MG63 (cell line): ENCODE measurements around the gene SLC22A15. TPM values are rescaled to one million over a fixed set of nuclear protein-coding genes. Genes with fewer than 3 reads are reported as not detected.
"Not testable (repeated sequence)": the region's sequence is repeated elsewhere in the genome, so short reads cannot be mapped to it uniquely, and the experiment has no call there.

Experiments
- DNase-seq: peaks from one replicate; pipeline ENCODE4 v3.0.0-alpha.2; 2020
- H3K27me3 ChIP-seq: fragments of 250-450 bp; sonication (Bioruptor Pico); 2 replicates; pipeline ENCODE4 v1.5.1; 2020; ENCODE audit warnings: mild to moderate bottlenecking, moderate library complexity
- H3K36me3 ChIP-seq: fragments of 250-450 bp; sonication (Bioruptor Pico); 2 replicates; pipeline ENCODE4 v1.5.1; 2020; ENCODE audit warnings: mild to moderate bottlenecking, moderate library complexity
- H3K4me3 ChIP-seq: fragments of 250-450 bp; sonication (Bioruptor Pico); 2 replicates; pipeline ENCODE4 v1.5.1; 2020; ENCODE audit warnings: mild to moderate bottlenecking, moderate library complexity
- H3K9me3 ChIP-seq: fragments of 250-450 bp; sonication (Bioruptor Pico); 2 replicates; pipeline ENCODE4 v1.5.1; 2020; ENCODE audit warnings: mild to moderate bottlenecking, moderate library complexity
- total RNA-seq: library from RNA; depleted of rRNA; stranded (reverse); fragments of >200 nt; shearing (Covaris generic); gene quantifications from 2 replicates; pipeline ENCODE4 v1.2.3, GENCODE V29; 2014; ENCODE audit warnings: low replicate concordance; rRNA removed

The SLC22A15 gene
- 0.46 and 0.74 TPM in 2 replicates for total RNA-seq

DNA sequence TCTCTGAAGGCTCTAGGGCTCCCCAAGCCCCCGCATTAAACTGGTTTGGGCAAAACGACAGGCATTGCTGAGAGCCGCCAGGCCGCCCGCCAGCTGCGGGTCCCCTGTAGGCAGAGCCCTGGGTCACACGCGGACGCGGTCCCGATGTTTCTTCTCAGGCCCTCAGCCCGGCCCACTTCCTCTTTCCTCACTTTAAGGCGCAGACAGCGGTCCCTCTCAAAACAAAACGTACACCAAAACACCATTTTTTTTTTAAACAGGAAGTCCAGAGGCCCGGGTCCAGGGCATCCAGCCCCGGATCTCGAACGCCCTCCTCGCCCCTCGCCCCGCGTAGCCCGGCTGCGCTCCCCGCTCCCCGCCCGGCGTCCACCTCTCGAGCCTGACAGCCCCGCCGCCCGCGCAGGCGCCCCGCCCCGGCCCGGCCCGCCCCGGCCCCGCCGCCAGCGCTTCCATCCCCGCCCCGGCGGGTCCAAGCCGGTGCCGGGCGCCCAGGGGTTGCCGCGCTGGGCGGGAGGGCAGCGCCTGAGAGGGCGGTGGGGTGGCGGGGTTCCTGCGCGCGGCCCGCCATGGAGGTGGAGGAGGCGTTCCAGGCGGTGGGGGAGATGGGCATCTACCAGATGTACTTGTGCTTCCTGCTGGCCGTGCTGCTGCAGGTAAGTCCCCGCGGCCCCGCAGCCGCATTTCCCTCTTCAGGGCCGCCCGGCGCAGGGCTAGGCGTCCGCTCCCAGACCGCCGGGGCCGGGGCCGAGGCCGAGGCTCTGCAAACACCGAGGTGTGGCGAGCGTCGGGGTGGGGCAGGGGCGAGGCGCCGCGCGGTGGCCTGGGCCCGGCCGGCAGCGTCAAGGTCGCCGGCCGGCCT, at the start of gene SLC22A15:
Gene SLC22A15 (plus strand): TSS at position 452 of the 859 bp plus-strand sequence. CDS start 115 bp downstream, at position 567.
- Histone ChIP-seq H3K4me3 (peak within 1 kb of the TSS; percentile 59), H3K36me3 (no peaks in the 10 kb centered on the region), H3K27me3 (no peaks in the 10 kb centered on the region), H3K9me3 (no peaks in the 10 kb centered on the region)
- peak; percentile 65 for DNase-seq

DNA sequence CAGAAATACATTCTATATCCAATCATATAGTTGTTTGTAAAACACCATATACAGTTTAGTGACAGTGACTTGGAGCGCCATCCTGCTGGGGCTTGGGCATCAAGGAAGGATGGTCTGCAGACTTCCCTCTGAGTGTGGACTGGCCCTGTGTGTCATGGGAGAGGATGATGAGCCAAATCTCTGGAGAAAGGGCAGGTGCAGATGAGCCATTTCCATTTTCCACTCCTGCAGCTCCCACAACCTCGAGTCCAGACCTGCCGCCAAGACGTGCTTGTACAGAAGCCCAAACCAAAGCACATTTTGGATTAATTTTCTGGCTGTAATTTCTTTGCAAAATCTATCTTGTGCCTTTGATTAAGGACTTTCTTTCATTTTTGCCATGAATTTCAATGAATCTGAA, 48.3 kb upstream of the SLC22A15 start:
- peaks cover 5% of the 10 kb centered on the region; the same call in 1 of the 2 replicates for H3K9me3 ChIP-seq
- H3K4me3 ChIP-seq: no peak overlapping the region
- H3K27me3 ChIP-seq: no peaks in the 10 kb centered on the region
- no peaks in the 10 kb centered on the region for H3K36me3 ChIP-seq
- no peak for DNase-seq

- no peak overlapping the region for H3K4me3 ChIP-seq
- no peaks in the 10 kb centered on the region for H3K36me3 ChIP-seq
- peaks cover 5% of the 10 kb centered on the region; the same call in 1 of the 2 replicates for H3K9me3 ChIP-seq
- peak; percentile 51 for DNase-seq
- no peaks in the 10 kb centered on the region for H3K27me3 ChIP-seq
These were observed 46.4 kb upstream of the SLC22A15 start for GRCh38 chr1:115929881-115930280.

- H3K27me3 ChIP-seq: no peaks in the 10 kb centered on the region
These were observed 42.7 kb upstream of the SLC22A15 start for GRCh38 chr1:115933625-115934024.

GRCh38 chr1:115939455-115939854, 36.9 kb upstream of the SLC22A15 start:
- Histone ChIP-seq H3K9me3 (no peaks in the 10 kb centered on the region), H3K27me3 (no peaks in the 10 kb centered on the region), H3K4me3 (no peak overlapping the region), H3K36me3 (no peaks in the 10 kb centered on the region)
- DNase-seq: no peak

More at GRCh38 chr1:115933625-115934024, 42.7 kb upstream of the SLC22A15 start:
- DNase-seq: no peak
- Histone ChIP-seq H3K4me3 (no peak overlapping the region), H3K36me3 (no peaks in the 10 kb centered on the region), H3K9me3 (peaks cover 5% of the 10 kb centered on the region; the same call in 1 of the 2 replicates)

DNA sequence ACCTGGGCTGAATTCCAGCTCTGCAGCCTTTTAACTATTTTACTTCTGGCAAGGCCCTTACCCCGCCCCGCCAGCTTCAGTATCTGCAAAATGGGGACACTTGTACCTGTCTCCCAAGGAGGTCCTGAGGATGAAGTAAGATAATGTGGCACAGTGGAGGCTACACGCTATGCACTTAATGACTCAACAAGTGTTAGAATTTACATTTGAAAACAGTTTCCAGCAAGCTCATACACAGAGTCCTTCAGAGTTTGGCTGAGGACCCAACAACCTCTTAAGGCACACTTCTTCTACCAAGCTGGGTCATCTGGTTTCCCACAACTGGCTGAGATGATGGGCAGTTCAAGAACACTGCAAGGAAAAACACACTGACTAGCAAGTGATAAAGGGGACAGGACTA, 30.2 kb upstream of the SLC22A15 start:
- H3K36me3 ChIP-seq: no peaks in the 10 kb centered on the region
- no peaks in the 10 kb centered on the region for H3K9me3 ChIP-seq
- H3K27me3 ChIP-seq: no peaks in the 10 kb centered on the region
- no peak for DNase-seq
- no peak overlapping the region for H3K4me3 ChIP-seq

- H3K27me3 ChIP-seq: no peaks in the 10 kb centered on the region
- H3K36me3 ChIP-seq: no peaks in the 10 kb centered on the region
- DNase-seq: no peak
- no peak overlapping the region for H3K4me3 ChIP-seq
- no peaks in the 10 kb centered on the region for H3K9me3 ChIP-seq
These were observed 27.2 kb upstream of the SLC22A15 start for GRCh38 chr1:115949156-115949555.

GRCh38 chr1:115951560-115951959, 24.8 kb upstream of the SLC22A15 start:
- H3K27me3 ChIP-seq: no peaks in the 10 kb centered on the region
- H3K4me3 ChIP-seq: no peak overlapping the region
- H3K9me3 ChIP-seq: no peaks in the 10 kb centered on the region
- H3K36me3 ChIP-seq: no peaks in the 10 kb centered on the region
- DNase-seq: no peak

DNA sequence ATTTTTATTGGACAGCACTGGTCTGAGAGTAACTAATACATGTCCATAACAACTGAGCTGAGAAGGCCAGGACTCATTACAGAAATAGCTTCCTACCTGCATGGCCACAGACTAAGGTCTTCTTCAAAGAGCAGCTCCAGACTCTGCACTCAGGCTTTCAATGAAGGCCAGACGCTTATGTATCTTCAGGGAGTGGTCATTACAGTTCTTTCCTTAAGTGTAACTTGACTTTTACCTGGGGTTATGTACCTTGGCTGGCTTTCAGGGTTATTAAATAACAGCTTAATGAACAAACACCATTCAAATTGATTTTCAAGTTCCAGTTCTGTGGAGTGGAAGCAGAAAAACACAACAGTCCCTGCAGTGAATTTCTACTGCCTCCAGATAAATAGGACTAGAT, 23.8 kb upstream of the SLC22A15 start:
- peaks cover 3% of the 10 kb centered on the region; the same call in 1 of the 2 replicates for H3K27me3 ChIP-seq
- H3K9me3 ChIP-seq: no peaks in the 10 kb centered on the region
- no peak for DNase-seq
- no peak overlapping the region for H3K4me3 ChIP-seq
- no peaks in the 10 kb centered on the region for H3K36me3 ChIP-seq

- DNase-seq: no peak
- no peaks in the 10 kb centered on the region for H3K36me3 ChIP-seq
- H3K4me3 ChIP-seq: no peak overlapping the region
- H3K27me3 ChIP-seq: peaks cover 7% of the 10 kb centered on the region; the same call in 1 of the 2 replicates
- no peaks in the 10 kb centered on the region for H3K9me3 ChIP-seq
These were observed 23.1 kb upstream of the SLC22A15 start for GRCh38 chr1:115953180-115953579.

DNA sequence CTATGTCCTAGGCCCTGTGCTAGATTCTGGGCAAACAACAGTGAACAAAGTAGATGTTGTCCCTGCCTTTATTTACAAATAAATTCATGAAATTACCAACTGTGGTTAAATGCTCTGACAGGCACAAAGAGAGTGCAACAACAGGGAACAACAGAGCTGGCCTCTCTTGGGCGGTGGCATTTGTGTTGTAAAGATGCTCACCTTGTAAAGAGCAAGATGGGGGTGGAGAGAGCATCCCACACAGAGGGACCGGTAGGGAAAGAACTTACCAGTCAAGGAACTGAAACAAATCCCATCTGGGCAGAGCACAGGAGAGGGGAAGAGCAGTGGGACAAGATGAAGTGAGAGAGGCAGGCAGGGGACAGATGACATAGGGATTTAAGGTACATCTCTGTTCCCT, 21.6 kb upstream of the SLC22A15 start:
- H3K4me3 ChIP-seq: no peak overlapping the region
- H3K9me3 ChIP-seq: no peaks in the 10 kb centered on the region
- DNase-seq: no peak
- no peaks in the 10 kb centered on the region for H3K36me3 ChIP-seq
- H3K27me3 ChIP-seq: peaks cover 9% of the 10 kb centered on the region

DNA sequence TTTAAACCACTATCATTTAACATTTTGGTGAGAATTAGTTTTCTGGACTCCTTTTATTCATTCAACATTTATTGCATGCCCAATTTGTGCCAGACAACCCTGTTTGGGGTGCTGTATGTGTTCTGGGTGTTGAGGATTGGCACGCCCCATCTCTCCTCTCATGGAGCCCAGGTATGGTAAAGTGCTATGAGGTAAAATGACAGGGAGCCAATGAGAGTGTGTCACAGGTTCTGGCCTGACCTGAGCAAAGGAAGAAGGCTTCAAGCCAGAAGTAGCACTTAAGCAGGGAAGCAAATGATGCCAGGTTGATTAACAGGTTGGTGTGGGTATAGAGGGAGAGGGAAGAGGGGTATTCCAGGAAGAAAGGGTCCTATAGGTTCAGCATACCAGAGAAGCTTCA, 21.1 kb upstream of the SLC22A15 start:
- Histone ChIP-seq H3K4me3 (no peak overlapping the region), H3K9me3 (no peaks in the 10 kb centered on the region), H3K36me3 (no peaks in the 10 kb centered on the region), H3K27me3 (peaks cover 9% of the 10 kb centered on the region)
- no peak for DNase-seq

- no peak overlapping the region for H3K4me3 ChIP-seq
- H3K36me3 ChIP-seq: no peaks in the 10 kb centered on the region
- H3K27me3 ChIP-seq: peaks cover 11% of the 10 kb centered on the region
- DNase-seq: no peak
- H3K9me3 ChIP-seq: no peaks in the 10 kb centered on the region
These were observed 17.4 kb upstream of the SLC22A15 start for GRCh38 chr1:115958866-115959265.

DNA sequence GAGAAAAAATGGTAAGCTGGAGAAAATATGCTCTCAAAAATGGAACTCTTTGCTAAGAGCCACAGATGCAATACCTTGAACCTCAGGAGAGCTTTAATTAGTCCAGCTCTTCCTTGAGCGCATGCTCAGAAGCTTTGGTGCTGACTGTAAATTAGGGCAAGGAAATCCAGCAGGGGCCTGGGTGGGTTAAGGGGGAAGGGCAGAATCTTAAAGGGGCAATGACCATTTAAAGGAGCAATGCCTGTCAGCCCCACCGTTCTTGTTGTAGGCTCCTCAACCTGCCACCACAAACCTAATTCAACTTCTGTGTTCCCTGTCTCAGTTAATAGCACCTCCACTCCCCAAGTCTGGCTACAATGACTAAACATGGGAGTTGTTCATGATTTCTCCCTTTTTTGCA, 6.8 kb upstream of the SLC22A15 start:
- Histone ChIP-seq H3K9me3 (no peaks in the 10 kb centered on the region), H3K36me3 (no peaks in the 10 kb centered on the region), H3K4me3 (no peak overlapping the region), H3K27me3 (peaks cover 8% of the 10 kb centered on the region)
- no peak for DNase-seq

GRCh38 chr1:115971778-115972177, 4.5 kb upstream of the SLC22A15 start:
- not testable (repeated sequence) for H3K27me3 ChIP-seq, H3K4me3 ChIP-seq, H3K36me3 ChIP-seq, H3K9me3 ChIP-seq, DNase-seq

GRCh38 chr1:115973154-115973553, 3.2 kb upstream of the SLC22A15 start:
- peaks cover 4% of the 10 kb centered on the region for H3K27me3 ChIP-seq
- H3K4me3 ChIP-seq: no peak overlapping the region
- H3K9me3 ChIP-seq: no peaks in the 10 kb centered on the region
- no peaks in the 10 kb centered on the region for H3K36me3 ChIP-seq
- DNase-seq: no peak

GRCh38 chr1:115975569-115976061, 698 bp upstream of the SLC22A15 start:
- Histone ChIP-seq H3K27me3 (no peaks in the 10 kb centered on the region), H3K36me3 (no peaks in the 10 kb centered on the region), H3K9me3 (no peaks in the 10 kb centered on the region), H3K4me3 (peak overlapping the region; percentile 59)
- DNase-seq: no peak
